ENCODE results near the gene ZNF280A. TPM values are rescaled to one million over a fixed set of nuclear protein-coding genes. Genes with fewer than 3 reads are reported as not detected.

The ZNF280A gene
- total and polyA plus RNA-seq, 2 of the 8 experiments (the other 6 are each of a cell fraction or from before 2014, with no cell fraction given), result 0.09 to 0.61 TPM

- TF ChIP-seq CHD7 (IDR thresholded peaks at IDR 0.05; ENCODE audit: insufficient replicate concordance, low read length), result no peak
- TF ChIP-seq HDAC2 (IDR thresholded peaks at IDR 0.05; ENCODE audit: borderline replicate concordance in 1 of 2, low read depth in 2 of 2, low read length in 2 of 2), result no peak
- no peak for TF ChIP-seq POLR2AphosphoS5 (IDR thresholded peaks at IDR 0.05; ENCODE audit: low read depth, low read length)
- no peak for TF ChIP-seq USF2 (IDR thresholded peaks at IDR 0.05; ENCODE audit: low read length)
- no peak for TF ChIP-seq BRCA1 (IDR thresholded peaks at IDR 0.05; ENCODE audit: low read depth, low read length)
- no peak for TF ChIP-seq MAFK (IDR thresholded peaks at IDR 0.05; ENCODE audit: low read depth, low read length)
- no peak for TF ChIP-seq SP2 (IDR thresholded peaks at IDR 0.05; ENCODE audit: low read length)
- TF ChIP-seq GABPA (IDR thresholded peaks at IDR 0.05; ENCODE audit: borderline replicate concordance, insufficient read depth, low read length), result no peak
- TF ChIP-seq CTBP2 (IDR thresholded peaks at IDR 0.05; ENCODE audit: borderline replicate concordance, insufficient read depth, insufficient read length, low read length), result no peak
- no peak for TF ChIP-seq JUN (IDR thresholded peaks at IDR 0.05; ENCODE audit: low read depth, low read length)
These were observed 39.1 kb downstream of the ZNF280A start (continued) for GRCh38 chr22:22480940-22481339.

Measured in H1 (cell line).